IMR-90 (cell line): Measurements from ENCODE around the gene BIK. TPM values are rescaled to one million over a fixed set of nuclear protein-coding genes. Genes with fewer than 3 reads are reported as not detected.

Source experiments
- ATAC-seq: fragments of 200-7000 bp; cut with Tn5 transposase; 2 replicates; pipeline ENCODE4 v1.9.1; 2020; ENCODE audit warnings: low read depth, mild to moderate bottlenecking, moderate library complexity
- BruUV-seq: library from RNA; stranded (reverse); fragments of 400-500 nt; replicated peaks from 2 replicates; lab custom pipeline; 2021; lab: Mats Ljungman, UMichigan
- CTCF ChIA-PET: fragments of 300-600 bp; formaldehyde crosslinking; extraction: SDS; loops from one replicate; lab custom pipeline; 2021; ENCODE audit warnings: antibody characterized with exemption; lab: Yijun Ruan, JAX
- POLR2A ChIA-PET: fragments of 300-600 bp; sonication (Branson Sonifier 250); formaldehyde crosslinking; loops from one replicate; lab custom pipeline; 2022; ENCODE audit warnings: antibody characterized with exemption; ENCODE audit not compliant: unreplicated experiment; lab: Charles Lee
- DNase-seq: peaks from one replicate; pipeline ENCODE4 v3.0.0; 2013
- H2AFZ ChIP-seq: replicated peaks from 2 replicates; pipeline ENCODE3; 2013; ENCODE audit warnings: low read length, mild to moderate bottlenecking; ENCODE audit not compliant: poor library complexity
- H2AK5ac ChIP-seq: 2 replicates; pipeline ENCODE4 v1.6.1; 2013; ENCODE audit warnings: low read depth, low read length, inconsistent platforms
- H2AK9ac ChIP-seq: replicated peaks from 2 replicates; pipeline ENCODE3; 2013; ENCODE audit warnings: mild to moderate bottlenecking, low read depth, low read length, moderate library complexity; ENCODE audit not compliant: poor library complexity
- H2BK120ac ChIP-seq: 2 replicates; pipeline ENCODE4 v1.6.1; 2013; ENCODE audit warnings: low read depth, low read length, inconsistent platforms
- H2BK15ac ChIP-seq: 3 replicates; pipeline ENCODE4 v1.6.1; 2013; ENCODE audit warnings: low read depth, low read length, inconsistent platforms
- H2BK20ac ChIP-seq: 2 replicates; pipeline ENCODE4 v1.6.1; 2013; ENCODE audit warnings: low read depth, mild to moderate bottlenecking, inconsistent platforms, low read length, moderate library complexity
- H2BK5ac ChIP-seq: 2 replicates; pipeline ENCODE4 v1.6.1; 2013; ENCODE audit warnings: mild to moderate bottlenecking, low read depth, low read length, inconsistent platforms; ENCODE audit not compliant: poor library complexity, severe bottlenecking
- H3K14ac ChIP-seq: replicated peaks from 2 replicates; pipeline ENCODE4 v1.6.1; 2013; ENCODE audit warnings: low read depth, low read length, inconsistent platforms
- H3K18ac ChIP-seq: 2 replicates; pipeline ENCODE4 v1.6.1; 2013; ENCODE audit warnings: low read depth, low read length, control low read depth
- H3K23ac ChIP-seq: 2 replicates; pipeline ENCODE4 v1.6.1; 2013; ENCODE audit warnings: low read depth, low read length, inconsistent platforms
- H3K27ac ChIP-seq: 2 replicates; pipeline ENCODE4 v1.5.1; 2013; ENCODE audit warnings: mild to moderate bottlenecking, control low read depth, low read length; ENCODE audit not compliant: insufficient read depth
- H3K27me3 ChIP-seq: 2 replicates; pipeline ENCODE4 v1.6.1; 2013; ENCODE audit warnings: low read length; ENCODE audit not compliant: control insufficient read depth, insufficient read depth
- H3K36me3 ChIP-seq: 2 replicates; pipeline ENCODE4 v1.6.1; 2013; ENCODE audit warnings: low read length, mixed read lengths; ENCODE audit not compliant: control insufficient read depth, insufficient read depth
- H3K4ac ChIP-seq: 2 replicates; pipeline ENCODE4 v1.6.1; 2013; ENCODE audit warnings: low read depth, low read length, inconsistent platforms
- H3K4me1 ChIP-seq: 2 replicates; pipeline ENCODE4 v1.6.1; 2013; ENCODE audit warnings: low read length, mixed read lengths; ENCODE audit not compliant: control insufficient read depth, insufficient read depth
- H3K4me2 ChIP-seq: 2 replicates; pipeline ENCODE4 v1.6.1; 2013; ENCODE audit warnings: low read depth, mild to moderate bottlenecking, control low read depth, low read length, moderate library complexity
- H3K4me3 ChIP-seq: 2 replicates; pipeline ENCODE4 v1.5.1; 2013; ENCODE audit warnings: low read depth, mild to moderate bottlenecking, control low read depth, low read length, moderate library complexity; ENCODE audit not compliant: insufficient read depth
- H3K56ac ChIP-seq: 2 replicates; pipeline ENCODE4 v1.6.1; 2013; ENCODE audit warnings: low read length, inconsistent platforms; ENCODE audit not compliant: insufficient read depth; ENCODE audit errors: extremely low read depth
- H3K79me1 ChIP-seq, 2 experiments: 2 replicates each; pipeline ENCODE4 v1.6.1; 2013; ENCODE audit warnings: low read length in 2 of 2, inconsistent platforms in 1 of 2, low read depth in 1 of 2
- H3K9ac ChIP-seq: 2 replicates; pipeline ENCODE4 v1.6.1; 2013; ENCODE audit warnings: low read depth, low read length, control low read depth
- H3K9me1 ChIP-seq: 2 replicates; pipeline ENCODE4 v1.6.1; 2013; ENCODE audit warnings: low read length, inconsistent platforms; ENCODE audit not compliant: insufficient read depth
- H3K9me3 ChIP-seq: 2 replicates; pipeline ENCODE4 v1.6.1; 2013; ENCODE audit warnings: low read length; ENCODE audit not compliant: control insufficient read depth, insufficient read depth
- H4K20me1 ChIP-seq: 2 replicates; pipeline ENCODE4 v1.6.1; 2013; ENCODE audit warnings: low read length, inconsistent platforms; ENCODE audit not compliant: insufficient read depth
- H4K5ac ChIP-seq: 2 replicates; pipeline ENCODE4 v1.6.1; 2013; ENCODE audit warnings: mild to moderate bottlenecking, low read depth, low read length, control low read depth
- H4K8ac ChIP-seq, 2 experiments: 2 replicates each; pipeline ENCODE4 v1.6.1; 2013; ENCODE audit warnings: low read depth in 2 of 2, low read length in 2 of 2, control low read depth in 1 of 2, inconsistent platforms in 1 of 2
- H4K91ac ChIP-seq: 2 replicates; pipeline ENCODE4 v1.6.1; 2013; ENCODE audit warnings: low read depth, low read length, inconsistent platforms; ENCODE audit not compliant: insufficient read depth
- BHLHE40 ChIP-seq: fragments of 150-350 bp; IDR thresholded peaks from 2 replicates; pipeline ENCODE4 v1.6.1; 2016; ENCODE audit warnings: mild to moderate bottlenecking, low read depth, low read length
- CHD1 ChIP-seq: IDR thresholded peaks from 2 replicates; pipeline ENCODE4 v1.6.1; 2012; ENCODE audit warnings: low read depth, low read length, improper control_type of control experiment
- CTCF ChIP-seq: conservative IDR thresholded peaks from 2 replicates; pipeline ENCODE4 v1.5.1; 2012; ENCODE audit warnings: mild to moderate bottlenecking, low read depth, low read length, improper control_type of control experiment
- FOS ChIP-seq: fragments of 150-350 bp; IDR thresholded peaks from 2 replicates; pipeline ENCODE4 v1.6.1; 2016; ENCODE audit warnings: low read depth, low read length
- MAFK ChIP-seq: IDR thresholded peaks from 2 replicates; pipeline ENCODE4 v1.6.1; 2012; ENCODE audit warnings: low read depth, low read length, improper control_type of control experiment
- MAZ ChIP-seq: IDR thresholded peaks from 2 replicates; pipeline ENCODE4 v1.6.1; 2012; ENCODE audit warnings: low read depth, mild to moderate bottlenecking, low read length, improper control_type of control experiment, moderate library complexity, borderline replicate concordance
- MXI1 ChIP-seq: IDR thresholded peaks from 2 replicates; pipeline ENCODE4 v1.6.1; 2012; ENCODE audit warnings: low read depth, mild to moderate bottlenecking, low read length, moderate library complexity, borderline replicate concordance
- NFE2L2 ChIP-seq: fragments of 150-350 bp; IDR thresholded peaks from 2 replicates; pipeline ENCODE4 v1.6.1; 2016; ENCODE audit warnings: low read depth, mild to moderate bottlenecking, low read length
- POLR2A ChIP-seq: IDR thresholded peaks from 2 replicates; pipeline ENCODE4 v1.6.1; 2012; ENCODE audit warnings: mild to moderate bottlenecking, low read depth, low read length
- RAD21 ChIP-seq: IDR thresholded peaks from 2 replicates; pipeline ENCODE4 v1.6.1; 2012; ENCODE audit warnings: low read length, improper control_type of control experiment
- RCOR1 ChIP-seq: IDR thresholded peaks from 2 replicates; pipeline ENCODE4 v1.6.1; 2012; ENCODE audit warnings: mild to moderate bottlenecking, low read length, improper control_type of control experiment; ENCODE audit not compliant: insufficient replicate concordance
- RFX5 ChIP-seq: IDR thresholded peaks from 2 replicates; pipeline ENCODE4 v1.8.0; 2012; ENCODE audit warnings: low read depth, mild to moderate bottlenecking, low read length, moderate library complexity
- whole genome bisulfite sequencing, 2 experiments: methylation state at CpG; one replicate each; pipeline versions ENCODE4 v1.1.5 to v1.1.7; 2013; ENCODE audit warnings: missing lambda C conversion rate in 2 of 2; ENCODE audit not compliant: insufficient read length in 1 of 2; ENCODE audit errors: extremely low coverage in 2 of 2; 5-methylcytosine and 5-hydroxymethylcytosine counted together
- dilution Hi-C: fragments of 300-500 bp; cut with HindIII; formaldehyde crosslinking; loops from one replicate; pipeline ENCODE4 v1.14.3; 2018; ENCODE audit warnings: low sequenced_read_pairs; ENCODE audit not compliant: unreplicated experiment
- in situ Hi-C: fragments of 300-500 bp; cut with MboI; formaldehyde crosslinking; loops from 3 replicates; pipeline ENCODE4 v1.14.3; 2019; ENCODE audit warnings: low sequenced_read_pairs, inconsistent platforms, mixed read lengths
- intact Hi-C: fragments of 100-400 bp; cut with micrococcal nuclease; formaldehyde crosslinking; loops from 2 replicates; pipeline ENCODE4 v1.10.0; 2022
- polyA plus RNA-seq, 3 experiments: library from polyadenylated mRNA; depleted of rRNA; stranded (reverse); fragments of >200 nt; gene quantifications; 2 replicates each; pipeline ENCODE4 v1.2.3, GENCODE V29; 2012; ENCODE audit warnings: low replicate concordance in 1 of 3
- total RNA-seq: library from RNA; depleted of rRNA; stranded (reverse); fragments of >200 nt; gene quantifications from 2 replicates; pipeline ENCODE4 v1.2.3, GENCODE V29; 2012
- TF ChIP-seq, protein P1 (sequence below): fragments of 150-350 bp; IDR thresholded peaks from 2 replicates; pipeline ENCODE4 v1.6.1; 2016; ENCODE audit warnings: low read depth, mild to moderate bottlenecking, low read length, moderate library complexity, borderline replicate concordance
- TF ChIP-seq, protein P2 (sequence below): fragments of 150-350 bp; IDR thresholded peaks from 2 replicates; pipeline ENCODE4 v1.6.1; 2017; ENCODE audit warnings: mild to moderate bottlenecking, antibody characterized with exemption, low read length, low read depth

The BIK gene
- total and polyA plus RNA-seq, 2 of the 4 experiments (the other 2 are of a cell fraction): 0.18 TPM; not detected in 1

- TF ChIP-seq RFX5 (no peak), FOS (no peak)
Measured at GRCh38 chr22:43170131-43170480, 59.6 kb downstream of the BIK start (continued).

- no peak for DNase-seq
- no peak overlapping the region for H2AK5ac ChIP-seq
- no peak overlapping the region for H2BK120ac ChIP-seq
- ChIA-PET POLR2A (no interaction called here), CTCF (no interaction called here)
- H3K14ac ChIP-seq: no peak overlapping the region
- WGBS, 2 experiments: 60% methylated on average over 2 of the region's 14 CpGs; no CpG with 5 or more reads in 1 of the 2 experiments
- no peaks in the 10 kb centered on the region for H3K4me1 ChIP-seq
- no peak overlapping the region for H3K56ac ChIP-seq
- H2AK9ac ChIP-seq: no peak overlapping the region
- no peak overlapping the region for H3K18ac ChIP-seq
- H3K27ac ChIP-seq: no peak overlapping the region
- H3K9me1 ChIP-seq: no peaks in the 10 kb centered on the region; the same call in 1 of the 2 replicates
- peak overlapping the region; percentile 67 for H2AFZ ChIP-seq
- no peak overlapping the region for H4K8ac ChIP-seq
- no peak overlapping the region for H2BK5ac ChIP-seq
- H3K9ac ChIP-seq: no peak overlapping the region
- no peak overlapping the region for H3K23ac ChIP-seq
- no peak overlapping the region for H4K5ac ChIP-seq
- H3K4me3 ChIP-seq: no peak overlapping the region
- intact Hi-C loops (no loop called here), in situ Hi-C loops (no loop called here), dilution Hi-C loops (no loop called here)
- no peaks in the 10 kb centered on the region for H3K9me3 ChIP-seq
- H3K4me2 ChIP-seq: no peak overlapping the region
- peaks cover 46% of the 10 kb centered on the region for H3K36me3 ChIP-seq
- BruUV-seq: no TSS peak
- no peaks in the 10 kb centered on the region for H3K79me1 ChIP-seq
- H3K4ac ChIP-seq: no peak overlapping the region
- H4K91ac ChIP-seq: no peak overlapping the region
- no peaks in the 10 kb centered on the region for H3K27me3 ChIP-seq
- TF ChIP-seq, protein P1, sequence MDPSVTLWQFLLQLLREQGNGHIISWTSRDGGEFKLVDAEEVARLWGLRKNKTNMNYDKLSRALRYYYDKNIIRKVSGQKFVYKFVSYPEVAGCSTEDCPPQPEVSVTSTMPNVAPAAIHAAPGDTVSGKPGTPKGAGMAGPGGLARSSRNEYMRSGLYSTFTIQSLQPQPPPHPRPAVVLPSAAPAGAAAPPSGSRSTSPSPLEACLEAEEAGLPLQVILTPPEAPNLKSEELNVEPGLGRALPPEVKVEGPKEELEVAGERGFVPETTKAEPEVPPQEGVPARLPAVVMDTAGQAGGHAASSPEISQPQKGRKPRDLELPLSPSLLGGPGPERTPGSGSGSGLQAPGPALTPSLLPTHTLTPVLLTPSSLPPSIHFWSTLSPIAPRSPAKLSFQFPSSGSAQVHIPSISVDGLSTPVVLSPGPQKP: no peak
- TF ChIP-seq, protein P2, sequence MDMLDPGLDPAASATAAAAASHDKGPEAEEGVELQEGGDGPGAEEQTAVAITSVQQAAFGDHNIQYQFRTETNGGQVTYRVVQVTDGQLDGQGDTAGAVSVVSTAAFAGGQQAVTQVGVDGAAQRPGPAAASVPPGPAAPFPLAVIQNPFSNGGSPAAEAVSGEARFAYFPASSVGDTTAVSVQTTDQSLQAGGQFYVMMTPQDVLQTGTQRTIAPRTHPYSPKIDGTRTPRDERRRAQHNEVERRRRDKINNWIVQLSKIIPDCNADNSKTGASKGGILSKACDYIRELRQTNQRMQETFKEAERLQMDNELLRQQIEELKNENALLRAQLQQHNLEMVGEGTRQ: no peak
- TF ChIP-seq MAFK (no peak), MAZ (no peak), RAD21 (no peak), RFX5 (no peak), POLR2A (no peak), CTCF (no peak), NFE2L2 (no peak), MXI1 (no peak), RCOR1 (no peak), BHLHE40 (no peak), CHD1 (no peak)
- H2BK20ac ChIP-seq: no peak overlapping the region
- ATAC-seq: no peak
- H4K20me1 ChIP-seq: no peaks in the 10 kb centered on the region; the same call in none of the 2 replicates
- H2BK15ac ChIP-seq: no peak overlapping the region
Measured at GRCh38 chr22:43171019-43171491, 60.5 kb downstream of the BIK start.
